Activated CD8-positive, alpha-beta memory T cell treated with anti-CD3 and anti-CD28 coated beads, Interleukin-2, amount 10 ng/mL, durations not matched to agents 7 days and 5 days (primary cell): ENCODE results near the gene DDX23. TPM values are rescaled to one million over a fixed set of nuclear protein-coding genes. Genes with fewer than 3 reads are reported as not detected.

Experiments
- ATAC-seq: fragments of 150-1000 bp; cut with Tn5 transposase; one replicate; pipeline ENCODE4 v1.10.0; 2021; ENCODE audit warnings: moderate library complexity
- CTCF ChIA-PET: fragments of 350-600 bp; sonication (Branson Sonifier 250); formaldehyde crosslinking; loops from one replicate; lab custom pipeline; 2021; ENCODE audit warnings: antibody characterized with exemption; lab: Charles Lee
- DNase-seq: peaks from one replicate; pipeline ENCODE4 v3.0.0-alpha.2; 2020
- H3K27ac Mint-ChIP-seq: one replicate; pipeline ENCODE4 v1.8.0; 2021; ENCODE audit warnings: mild to moderate bottlenecking, mixed read lengths
- H3K27me3 Mint-ChIP-seq: one replicate; pipeline ENCODE4 v1.8.0; 2021; ENCODE audit warnings: mixed read lengths
- H3K36me3 Mint-ChIP-seq: one replicate; pipeline ENCODE4 v1.8.0; 2021; ENCODE audit warnings: mild to moderate bottlenecking, mixed read lengths
- H3K4me1 Mint-ChIP-seq: one replicate; pipeline ENCODE4 v1.8.0; 2021; ENCODE audit warnings: mixed read lengths
- H3K4me3 Mint-ChIP-seq: one replicate; pipeline ENCODE4 v1.8.0; 2021; ENCODE audit warnings: mild to moderate bottlenecking, moderate library complexity, mixed read lengths
- H3K9me3 Mint-ChIP-seq: one replicate; pipeline ENCODE4 v1.8.0; 2022; ENCODE audit warnings: low read depth, mixed read lengths
- total RNA-seq, 2 experiments: library from RNA; stranded (reverse); gene quantifications; one replicate each; pipeline ENCODE4 v1.2.3, GENCODE V29; 2021

The DDX23 gene
- total RNA-seq, 2 experiments from 2014 or later: 146 to 157 TPM

DNA sequence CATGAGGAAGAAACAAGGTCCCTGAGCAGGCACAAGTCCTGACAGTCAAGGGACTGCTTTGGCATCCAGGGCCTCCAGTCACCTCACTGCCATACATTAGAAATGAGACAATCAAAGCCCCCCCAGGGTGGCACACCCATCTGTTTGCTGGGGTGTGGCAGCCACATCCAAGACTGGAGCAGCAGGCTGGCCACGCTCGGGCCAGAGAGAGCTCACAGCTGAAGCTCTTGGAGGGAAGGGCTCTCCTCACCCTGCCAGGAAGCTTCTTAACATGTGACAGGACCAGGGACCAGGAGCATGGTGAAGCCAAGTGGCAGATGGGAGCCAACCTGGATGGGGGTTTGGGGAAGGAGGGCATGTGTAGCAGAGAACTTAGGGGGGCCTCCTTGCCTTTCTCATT lies 23.7 kb downstream of the DDX23 start:
- Mint-ChIP-seq H3K36me3 (peaks cover 21% of the 10 kb centered on the region), H3K27ac (no peak overlapping the region), H3K4me3 (no peak overlapping the region), H3K9me3 (no peaks in the 10 kb centered on the region), H3K4me1 (peaks cover 13% of the 10 kb centered on the region), H3K27me3 (no peaks in the 10 kb centered on the region)
- DNase-seq (no peak), ATAC-seq (no peak)
- CTCF ChIA-PET: interaction anchor here (0.6 to 0.8 kb wide), 3 partner anchors 11 to 250 kb away, joined by 3 read pairs; no protein-coding TSS in a partner anchor

DNA sequence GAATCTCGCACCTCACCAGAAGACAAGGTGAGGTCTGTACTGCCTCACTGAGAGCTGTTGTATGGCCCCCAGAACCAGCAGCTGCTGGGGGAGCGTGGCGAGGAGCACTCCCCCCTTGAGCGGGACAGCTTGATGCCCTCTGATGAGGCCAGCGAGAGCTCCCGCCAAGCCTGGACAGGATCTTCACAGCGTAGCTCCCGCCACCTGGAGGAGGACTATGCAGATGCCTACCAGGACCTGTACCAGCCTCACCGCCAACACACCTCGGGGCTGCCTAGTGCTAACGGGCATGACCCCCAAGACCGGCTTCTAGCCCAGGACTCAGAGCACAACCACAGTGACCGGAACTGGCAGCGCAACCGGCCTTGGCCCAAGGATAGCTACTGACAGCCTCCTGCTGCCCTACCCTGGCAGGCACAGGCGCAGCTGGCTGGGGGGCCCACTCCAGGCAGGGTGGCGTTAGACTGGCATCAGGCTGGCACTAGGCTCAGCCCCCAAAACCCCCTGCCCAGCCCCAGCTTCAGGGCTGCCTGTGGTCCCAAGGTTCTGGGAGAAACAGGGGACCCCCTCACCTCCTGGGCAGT lies 24.4 kb downstream of the DDX23 start:
- CTCF ChIA-PET: interaction anchor here (0.7 to 1.9 kb wide), 4 partner anchors 12 to 25 kb away, joined by 3 to 8 read pairs (median 4); no protein-coding TSS in a partner anchor
- DNase-seq (no peak), ATAC-seq (no peak)
- Mint-ChIP-seq H3K27me3 (no peaks in the 10 kb centered on the region), H3K36me3 (peaks cover 19% of the 10 kb centered on the region), H3K4me1 (peaks cover 13% of the 10 kb centered on the region), H3K4me3 (no peak overlapping the region), H3K27ac (no peak overlapping the region), H3K9me3 (no peaks in the 10 kb centered on the region)

DNA sequence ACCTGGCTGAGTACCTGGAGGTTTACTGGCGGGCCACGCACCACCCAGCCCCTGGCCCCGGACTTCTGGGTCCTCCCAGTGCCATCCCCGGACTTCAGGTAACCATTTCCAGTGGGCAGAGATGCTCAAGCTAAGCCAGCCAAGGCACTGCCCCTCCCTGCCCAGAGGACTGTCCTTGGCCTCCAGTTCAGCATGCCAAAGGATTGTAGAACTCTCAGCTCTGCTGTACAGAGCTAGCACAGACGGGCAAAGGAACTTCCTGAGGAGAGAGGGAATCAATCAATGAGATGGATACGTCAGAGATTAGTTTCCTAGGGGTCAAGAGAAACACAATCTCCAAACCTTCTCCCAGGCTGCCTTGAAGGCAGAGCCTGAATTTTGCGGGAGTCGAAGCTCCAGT lies 24.9 kb downstream of the DDX23 start:
- CTCF ChIA-PET: interaction anchor here (0.7 to 1.9 kb wide), 2 partner anchors 11 to 12 kb away, joined by 4 to 8 read pairs; no protein-coding TSS in a partner anchor
- H3K9me3 Mint-ChIP-seq: no peaks in the 10 kb centered on the region
- H3K36me3 Mint-ChIP-seq: peaks cover 13% of the 10 kb centered on the region
- H3K27ac Mint-ChIP-seq: no peak overlapping the region
- H3K4me3 Mint-ChIP-seq: no peak overlapping the region
- H3K27me3 Mint-ChIP-seq: peaks cover 3% of the 10 kb centered on the region
- H3K4me1 Mint-ChIP-seq: peaks cover 13% of the 10 kb centered on the region
- DNase-seq (no peak), ATAC-seq (no peak)

DNA sequence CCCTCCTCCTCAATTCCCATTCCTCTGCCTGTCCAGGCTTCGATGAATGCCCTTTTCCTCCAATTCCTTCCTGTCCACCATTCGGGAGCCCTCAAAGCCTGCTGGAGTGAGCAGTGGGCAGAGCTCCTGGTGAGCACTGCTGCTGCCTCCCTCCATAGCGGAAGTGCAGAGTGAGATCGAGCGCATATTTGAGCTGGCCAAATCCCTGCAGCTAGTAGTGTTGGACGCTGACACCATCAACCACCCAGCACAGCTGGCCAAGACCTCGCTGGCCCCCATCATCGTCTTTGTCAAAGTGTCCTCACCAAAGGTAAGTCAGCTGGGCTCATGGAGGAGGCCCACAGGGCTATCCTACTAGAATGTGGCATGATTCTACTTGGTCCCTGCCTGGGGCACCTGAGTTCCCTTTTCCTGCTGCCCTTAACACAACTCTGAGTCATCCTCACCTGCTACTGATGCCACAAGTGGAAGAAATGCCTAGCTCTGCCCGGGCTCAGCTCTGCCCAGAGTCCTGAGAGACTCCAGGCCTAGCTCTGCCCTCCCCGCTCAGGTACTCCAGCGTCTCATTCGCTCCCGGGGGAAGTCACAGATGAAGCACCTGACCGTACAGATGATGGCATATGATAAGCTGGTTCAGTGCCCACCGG lies 25.6 kb downstream of the DDX23 start:
- Mint-ChIP-seq H3K4me1 (peaks cover 13% of the 10 kb centered on the region), H3K27me3 (peaks cover 7% of the 10 kb centered on the region), H3K9me3 (no peaks in the 10 kb centered on the region), H3K27ac (no peak overlapping the region), H3K36me3 (peaks cover 10% of the 10 kb centered on the region), H3K4me3 (no peak overlapping the region)
- DNase-seq (no peak), ATAC-seq (no peak)
- CTCF ChIA-PET: interaction anchor here (1.9 kb wide), 1 partner anchor 11 kb away, joined by 8 read pairs; no protein-coding TSS in a partner anchor

DNA sequence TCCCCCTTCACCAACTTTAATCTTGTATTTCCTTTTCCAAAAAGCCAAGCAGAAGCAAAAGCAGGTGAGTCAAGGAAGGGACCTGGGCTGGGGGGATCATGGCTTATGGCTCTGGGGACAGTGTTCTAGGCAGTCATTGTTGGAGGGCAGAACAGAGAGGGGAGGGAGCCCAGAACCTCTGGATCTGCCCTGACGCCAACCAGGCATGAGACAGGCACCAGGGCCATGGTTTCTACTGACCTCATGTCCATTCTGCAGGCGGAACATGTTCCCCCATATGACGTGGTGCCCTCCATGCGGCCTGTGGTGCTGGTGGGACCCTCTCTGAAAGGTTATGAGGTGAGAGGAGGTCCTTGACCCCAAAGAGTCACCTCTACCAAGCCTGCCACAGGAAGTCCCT lies 27.1 kb downstream of the DDX23 start:
- H3K4me3 Mint-ChIP-seq: no peak overlapping the region
- H3K27me3 Mint-ChIP-seq: peaks cover 12% of the 10 kb centered on the region
- H3K4me1 Mint-ChIP-seq: peaks cover 13% of the 10 kb centered on the region
- DNase-seq (no peak), ATAC-seq (no peak)
- no peaks in the 10 kb centered on the region for H3K36me3 Mint-ChIP-seq
- CTCF ChIA-PET: interaction anchor here (1.0 to 3.4 kb wide), 2 partner anchors 10 to 263 kb away, joined by 3 to 22 read pairs; no protein-coding TSS in a partner anchor
- no peak overlapping the region for H3K27ac Mint-ChIP-seq
- no peaks in the 10 kb centered on the region for H3K9me3 Mint-ChIP-seq

DNA sequence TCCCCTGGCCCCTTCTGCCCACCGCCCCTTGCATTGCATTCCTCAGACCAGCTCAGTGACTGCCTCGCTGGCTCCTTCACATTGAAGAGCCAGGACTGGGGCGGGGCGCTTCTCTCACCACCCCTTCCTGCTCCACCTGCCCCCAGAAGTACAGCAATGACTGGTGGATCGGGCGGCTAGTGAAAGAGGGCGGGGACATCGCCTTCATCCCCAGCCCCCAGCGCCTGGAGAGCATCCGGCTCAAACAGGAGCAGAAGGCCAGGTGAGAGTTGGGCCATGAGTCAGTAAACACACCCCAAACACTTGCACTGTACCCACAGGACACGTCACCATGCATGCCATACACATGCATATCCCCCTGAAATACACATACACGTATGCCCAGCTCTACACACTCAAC lies 27.9 kb downstream of the DDX23 start:
- CTCF ChIA-PET: interaction anchor here (1.0 to 3.4 kb wide), 6 partner anchors 9 to 263 kb away, joined by 3 to 22 read pairs (median 3); a partner anchor contains a TSS
- no peak overlapping the region for H3K4me3 Mint-ChIP-seq
- peak; percentile 88 for ATAC-seq
- H3K9me3 Mint-ChIP-seq: no peaks in the 10 kb centered on the region
- peak; percentile 88 for DNase-seq
- peaks cover 14% of the 10 kb centered on the region for H3K4me1 Mint-ChIP-seq
- H3K27ac Mint-ChIP-seq: no peak overlapping the region
- peaks cover 16% of the 10 kb centered on the region for H3K27me3 Mint-ChIP-seq
- H3K36me3 Mint-ChIP-seq: no peaks in the 10 kb centered on the region

DNA sequence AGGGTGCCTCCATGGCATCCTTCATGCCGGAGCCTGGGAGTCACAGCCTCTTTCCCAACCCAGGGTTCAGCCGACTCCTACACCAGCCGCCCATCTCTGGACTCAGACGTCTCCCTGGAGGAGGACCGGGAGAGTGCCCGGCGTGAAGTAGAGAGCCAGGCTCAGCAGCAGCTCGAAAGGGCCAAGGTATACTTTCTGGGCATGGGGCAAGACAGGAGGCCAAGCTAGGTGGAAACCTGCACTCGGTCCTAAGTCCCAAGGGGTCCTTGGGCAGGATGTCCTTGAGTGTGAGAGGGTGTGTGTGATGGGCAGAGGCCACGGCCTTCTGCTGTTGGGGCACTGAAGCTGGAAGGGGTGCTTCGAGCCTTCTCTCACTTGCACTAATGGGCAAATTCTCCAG lies 28.7 kb downstream of the DDX23 start:
- Mint-ChIP-seq H3K4me3 (no peak overlapping the region), H3K27me3 (peaks cover 16% of the 10 kb centered on the region), H3K4me1 (peaks cover 15% of the 10 kb centered on the region), H3K27ac (no peak overlapping the region), H3K36me3 (no peaks in the 10 kb centered on the region), H3K9me3 (no peaks in the 10 kb centered on the region)
- DNase-seq (no peak), ATAC-seq (no peak)
- CTCF ChIA-PET: interaction anchor here (1.0 to 3.4 kb wide), 6 partner anchors 9 to 81 kb away, joined by 3 to 22 read pairs (median 4); a partner anchor contains a TSS

DNA sequence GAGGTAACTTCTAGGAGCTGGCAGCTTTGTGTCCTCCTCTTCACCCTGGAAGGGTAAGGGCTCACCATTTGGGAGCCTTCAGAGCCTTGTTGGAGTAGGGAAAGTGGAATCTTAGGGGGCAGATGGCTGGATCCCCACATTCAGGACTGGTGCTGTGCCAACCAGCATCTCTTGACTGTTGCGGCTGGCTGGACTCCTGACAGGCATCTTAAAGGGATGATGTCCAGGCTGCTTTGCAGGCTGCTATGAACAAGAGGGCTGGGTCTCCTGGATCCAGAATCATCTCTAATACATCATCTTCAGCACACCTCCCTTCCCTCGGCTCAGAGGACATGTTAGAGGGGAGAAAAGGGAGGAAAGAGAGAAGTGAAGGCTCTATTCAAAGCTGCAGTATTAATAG lies 29.3 kb downstream of the DDX23 start:
- Mint-ChIP-seq H3K27ac (no peak overlapping the region), H3K4me1 (peaks cover 18% of the 10 kb centered on the region), H3K27me3 (peaks cover 21% of the 10 kb centered on the region), H3K9me3 (no peaks in the 10 kb centered on the region), H3K4me3 (no peak overlapping the region), H3K36me3 (no peaks in the 10 kb centered on the region)
- CTCF ChIA-PET: interaction anchor here (1.4 to 3.4 kb wide), 2 partner anchors 8 to 28 kb away, joined by 5 to 22 read pairs; no protein-coding TSS in a partner anchor
- DNase-seq (no peak), ATAC-seq (no peak)

DNA sequence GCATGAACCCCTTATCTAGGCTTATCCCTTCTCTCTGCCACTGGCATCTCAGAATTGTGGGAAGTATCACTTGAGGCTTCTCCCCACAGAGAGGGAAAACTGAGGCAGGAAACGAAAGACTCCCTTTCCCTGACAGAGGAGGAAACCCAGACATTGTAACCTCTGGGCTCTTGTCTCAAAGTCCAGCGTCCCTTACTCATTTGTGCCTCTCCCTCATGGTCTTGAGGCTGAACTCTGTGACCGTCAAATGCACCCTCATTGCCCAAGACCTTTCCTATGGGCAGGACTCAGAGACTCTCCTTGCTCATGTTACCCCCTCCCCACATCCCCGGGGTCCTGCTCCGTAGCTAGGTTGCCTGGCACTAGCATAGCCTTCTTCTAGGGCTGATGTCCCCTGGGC lies 29.8 kb downstream of the DDX23 start:
- peaks cover 24% of the 10 kb centered on the region for H3K4me1 Mint-ChIP-seq
- H3K27ac Mint-ChIP-seq: no peak overlapping the region
- H3K27me3 Mint-ChIP-seq: peaks cover 26% of the 10 kb centered on the region
- DNase-seq (no peak), ATAC-seq (no peak)
- H3K4me3 Mint-ChIP-seq: no peak overlapping the region
- no peaks in the 10 kb centered on the region for H3K36me3 Mint-ChIP-seq
- H3K9me3 Mint-ChIP-seq: no peaks in the 10 kb centered on the region
- CTCF ChIA-PET: interaction anchor here (1.1 kb wide), 1 partner anchor 69 kb away, joined by 4 read pairs; no protein-coding TSS in a partner anchor

DNA sequence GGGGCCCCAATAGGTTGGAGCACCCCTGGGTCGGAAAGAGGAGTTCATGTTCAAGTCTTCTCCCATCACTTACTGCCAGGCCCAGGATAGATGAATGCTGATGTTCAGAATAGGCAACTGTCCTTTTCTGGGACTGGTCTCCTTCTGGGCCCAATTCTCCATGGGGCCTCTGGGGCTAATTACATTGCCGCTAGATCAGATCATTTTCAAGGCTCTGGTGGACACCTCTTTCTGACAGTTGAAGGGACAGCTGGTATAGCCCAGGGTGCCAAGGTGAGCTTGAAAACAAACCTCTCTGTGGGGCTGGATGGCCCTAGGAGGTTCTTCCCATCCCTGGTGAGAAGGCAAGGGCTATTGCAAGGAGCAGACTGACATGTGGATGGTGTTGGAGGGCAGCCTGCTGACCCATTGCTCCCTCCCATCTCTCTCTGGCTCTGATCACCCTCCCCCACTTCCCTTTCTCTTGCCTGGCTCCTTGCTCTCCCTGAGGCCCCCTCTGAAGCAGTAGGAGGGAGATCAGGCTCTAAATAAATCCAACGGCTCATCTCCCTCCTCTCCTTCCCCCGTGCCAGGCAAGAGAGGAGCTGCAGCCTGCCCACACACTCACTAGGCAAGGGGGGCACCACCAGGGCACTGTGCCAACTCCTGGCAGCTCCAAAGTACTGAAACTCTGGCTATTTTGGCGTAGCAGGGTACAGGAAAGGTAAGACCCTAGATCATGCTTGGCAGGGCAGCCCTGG lies 31.8 kb downstream of the DDX23 start:
- H3K4me3 Mint-ChIP-seq: no peak overlapping the region
- CTCF ChIA-PET: interaction anchor here (0.9 to 1.4 kb wide), 4 partner anchors 23 to 158 kb away, joined by 3 to 5 read pairs (median 3); partner anchors contain the start of gene WNT1
- H3K27ac Mint-ChIP-seq: no peak overlapping the region
- peaks cover 37% of the 10 kb centered on the region for H3K27me3 Mint-ChIP-seq
- H3K4me1 Mint-ChIP-seq: peaks cover 35% of the 10 kb centered on the region
- ATAC-seq (no peak), DNase-seq (no peak)
- no peaks in the 10 kb centered on the region for H3K36me3 Mint-ChIP-seq
- no peaks in the 10 kb centered on the region for H3K9me3 Mint-ChIP-seq

DNA sequence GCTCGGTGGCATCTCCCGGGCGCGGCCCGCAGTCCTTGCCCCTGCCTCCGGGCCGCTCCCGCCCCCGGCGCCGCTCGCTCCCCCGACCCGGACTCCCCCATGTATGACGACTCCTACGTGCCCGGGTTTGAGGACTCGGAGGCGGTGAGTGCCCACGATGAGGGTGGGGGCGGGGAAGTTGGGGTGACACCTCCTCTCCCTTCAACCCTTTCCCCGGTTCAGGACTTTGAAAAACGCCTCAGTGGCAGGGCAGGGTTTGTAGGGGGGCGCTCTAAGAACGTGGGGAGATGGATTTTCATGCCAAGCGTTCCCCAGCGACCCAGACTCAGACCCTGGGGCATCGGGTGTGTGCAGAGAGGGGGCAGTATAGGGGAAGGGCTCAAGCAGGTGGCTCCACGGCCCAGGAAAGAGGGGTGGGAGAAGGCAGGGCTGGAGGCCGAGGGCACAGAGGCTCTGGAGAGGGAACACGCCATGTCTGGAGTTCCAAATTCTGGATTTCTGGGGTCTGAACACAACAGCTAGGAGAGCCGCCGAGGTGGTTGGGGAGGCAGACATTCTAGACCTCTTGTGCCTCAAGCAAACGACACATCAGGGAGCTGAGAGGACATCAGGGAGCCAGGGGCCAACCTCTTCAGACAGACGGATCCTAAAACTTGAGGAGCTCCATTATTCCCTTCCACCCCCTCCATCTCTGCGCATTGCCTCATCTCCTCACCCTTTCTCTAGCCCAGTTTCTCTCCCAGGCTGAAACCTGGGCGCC lies 33.0 kb downstream of the DDX23 start:
- peak; percentile 50 for DNase-seq
- CTCF ChIA-PET: interaction anchor here (0.9 to 5.7 kb wide), 6 partner anchors 22 to 159 kb away, joined by 3 to 42 read pairs (median 4); partner anchors contain the start of gene WNT1
- H3K27ac Mint-ChIP-seq: no peak overlapping the region
- peaks cover 37% of the 10 kb centered on the region for H3K27me3 Mint-ChIP-seq
- no peaks in the 10 kb centered on the region for H3K36me3 Mint-ChIP-seq
- H3K9me3 Mint-ChIP-seq: no peaks in the 10 kb centered on the region
- H3K4me1 Mint-ChIP-seq: peaks cover 31% of the 10 kb centered on the region
- H3K4me3 Mint-ChIP-seq: peak overlapping the region; percentile 85
- no peak for ATAC-seq
